Left hindlimb (tissue), 1 donor: ENCODE measurements around the gene PHLDB1.

Source experiments
- DNase-seq: peaks from one replicate; pipeline ENCODE4 v3.0.0-alpha.2; 2018

The PHLDB1 gene

DNA sequence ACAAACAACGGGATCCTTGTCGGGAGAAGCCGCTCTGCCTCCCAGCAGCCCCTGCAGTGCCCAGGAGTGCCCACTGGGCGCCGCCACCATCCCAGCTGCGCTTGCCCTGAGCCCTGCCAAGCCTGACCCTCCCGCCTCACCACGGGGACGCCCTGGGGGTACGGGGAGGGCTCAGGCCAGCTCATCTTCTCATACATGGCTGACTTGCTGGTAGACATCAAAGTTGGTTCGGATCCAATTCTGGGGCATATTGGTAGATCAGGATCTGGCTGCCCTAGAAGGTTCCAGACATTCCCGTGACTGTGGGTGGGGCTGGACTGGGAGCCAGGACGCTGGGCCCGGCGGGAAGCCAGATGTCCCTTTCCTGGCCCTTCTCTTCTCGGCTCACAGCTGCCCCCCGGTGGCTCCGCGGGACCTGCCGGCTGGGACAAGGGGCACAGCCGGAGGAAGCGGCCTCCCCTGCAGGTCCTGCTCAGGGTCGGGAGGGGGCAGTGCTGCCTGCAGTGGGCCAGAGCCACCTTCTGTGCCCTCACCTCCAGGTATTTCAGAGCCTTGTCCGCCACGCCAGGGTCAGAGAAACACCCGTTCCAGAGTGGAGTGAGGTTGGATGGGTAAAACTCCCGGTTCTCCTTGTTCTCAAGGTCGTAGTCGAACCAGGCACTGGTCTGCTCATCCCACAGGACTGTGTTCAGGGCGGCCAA lies 82.6 kb downstream of the PHLDB1 start:
- peak; percentile 94 for DNase-seq

DNA sequence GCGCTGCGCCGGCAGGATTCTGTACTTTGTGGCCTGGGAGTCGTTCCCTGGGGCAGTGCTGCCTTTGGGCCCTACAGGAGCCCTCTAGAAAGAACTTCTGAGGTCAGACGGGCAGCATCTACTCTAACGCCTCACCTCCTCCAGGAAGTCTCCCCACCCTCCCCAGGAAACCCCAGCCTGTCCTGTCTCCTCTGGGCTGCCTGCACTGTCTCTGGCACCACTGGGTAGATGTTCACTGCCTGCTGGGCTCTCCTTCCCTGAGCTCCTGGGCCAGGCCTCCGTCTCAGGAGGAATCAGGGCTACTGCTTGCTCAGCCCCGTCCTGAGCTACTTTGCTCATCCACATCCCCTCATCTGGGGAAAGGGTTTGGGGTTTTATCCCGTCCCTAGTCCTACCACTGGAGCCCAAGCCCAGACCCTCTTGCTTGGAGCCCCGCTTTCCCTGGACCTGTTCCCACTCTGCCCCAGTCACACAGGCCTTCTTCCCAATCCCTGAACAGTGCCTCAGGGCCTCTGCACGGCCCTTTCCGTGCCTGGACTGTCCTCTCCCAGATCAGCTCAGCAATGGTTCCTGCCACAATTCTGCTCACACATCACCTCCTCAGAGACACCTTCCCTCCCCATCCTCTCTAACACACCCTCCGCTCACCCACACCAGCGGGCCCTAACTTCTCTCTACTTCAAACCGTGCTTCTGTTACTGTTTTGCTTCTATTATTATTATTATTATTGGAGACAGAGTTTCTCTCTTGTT lies 83.3 kb downstream of the PHLDB1 start:
- DNase-seq = no peak

DNA sequence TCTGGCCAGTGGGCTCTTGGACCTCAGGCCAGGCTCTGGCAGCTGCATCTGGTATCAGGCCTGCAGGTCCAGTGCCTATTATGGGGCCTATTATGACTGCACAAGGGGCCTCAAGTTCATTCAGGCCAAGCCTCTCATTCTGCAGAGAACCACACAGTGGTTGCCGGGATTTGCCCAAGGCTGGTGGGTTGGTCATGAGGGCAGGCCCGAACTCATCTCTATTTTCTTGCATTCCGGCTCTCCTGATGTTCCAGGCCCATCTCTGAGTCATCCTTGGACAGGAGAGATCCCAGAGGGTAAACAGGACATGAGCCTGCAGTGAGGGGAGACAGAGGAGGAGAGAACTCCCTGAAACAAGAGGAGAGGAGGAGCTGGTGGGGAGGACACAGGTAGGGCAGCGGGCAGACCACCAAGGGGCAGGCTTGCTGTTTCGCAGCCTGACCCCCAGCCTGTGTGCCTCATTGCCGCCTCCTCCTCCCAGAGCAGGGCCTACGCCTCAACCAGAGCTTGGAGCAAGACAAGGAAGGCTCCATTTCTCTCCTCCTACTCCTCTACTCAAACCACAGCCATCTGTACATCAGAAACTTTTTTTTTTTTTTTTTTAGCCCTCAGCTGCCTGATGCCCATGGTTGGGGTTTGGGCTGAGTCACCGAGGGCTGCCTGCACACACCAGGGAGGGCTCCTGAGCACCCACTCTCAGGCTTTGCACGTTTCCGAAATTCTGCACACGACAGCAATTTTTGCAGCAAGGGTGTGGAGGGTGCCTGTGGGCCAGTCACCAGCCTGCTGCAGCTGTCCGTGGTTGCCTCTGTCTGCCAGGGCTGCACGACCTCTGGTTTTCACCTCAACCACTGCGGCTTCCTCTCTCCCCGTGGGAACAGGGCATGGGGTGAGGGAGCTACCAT lies 84.8 kb downstream of the PHLDB1 start:
- no peak for DNase-seq

DNA sequence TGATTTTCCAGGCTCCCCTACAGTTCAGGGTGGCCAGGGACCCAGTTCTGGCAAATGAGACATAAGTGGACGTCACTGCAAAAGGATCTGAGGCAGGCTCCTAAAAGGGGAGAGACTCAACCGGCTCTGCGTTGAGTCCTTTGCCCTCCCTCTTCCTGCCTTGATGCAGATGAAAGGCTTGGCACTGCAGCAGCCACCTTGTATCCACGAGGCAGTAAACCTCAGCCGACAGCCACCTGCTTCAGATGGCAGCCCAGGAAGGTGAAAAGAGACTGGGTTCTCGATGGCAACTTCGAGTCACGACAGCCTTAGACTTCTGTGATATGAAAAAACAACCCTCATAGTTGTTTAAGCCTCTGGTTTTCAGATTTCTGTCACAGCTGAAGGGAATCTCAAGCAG lies 86.8 kb downstream of the PHLDB1 start:
- DNase-seq = no peak

DNA sequence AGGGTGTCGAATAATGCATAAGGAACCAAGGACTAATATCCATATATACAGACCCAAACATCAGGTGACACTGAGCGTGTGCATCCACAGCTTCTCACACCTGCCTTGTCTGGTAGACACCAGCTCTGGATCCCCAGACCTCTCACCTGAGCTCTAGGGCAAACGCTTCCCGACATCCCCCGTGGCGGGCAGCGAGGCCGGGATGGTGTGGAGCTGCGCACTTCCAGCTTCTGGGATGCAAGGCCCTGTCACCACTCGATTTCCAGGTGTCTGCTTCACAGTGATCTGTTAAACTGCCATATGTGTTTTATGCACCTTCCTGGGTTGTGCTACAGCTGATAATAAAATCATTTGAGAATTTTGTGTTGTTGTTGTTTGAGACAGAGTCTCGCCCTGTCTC lies 87.4 kb downstream of the PHLDB1 start:
- no peak for DNase-seq

DNA sequence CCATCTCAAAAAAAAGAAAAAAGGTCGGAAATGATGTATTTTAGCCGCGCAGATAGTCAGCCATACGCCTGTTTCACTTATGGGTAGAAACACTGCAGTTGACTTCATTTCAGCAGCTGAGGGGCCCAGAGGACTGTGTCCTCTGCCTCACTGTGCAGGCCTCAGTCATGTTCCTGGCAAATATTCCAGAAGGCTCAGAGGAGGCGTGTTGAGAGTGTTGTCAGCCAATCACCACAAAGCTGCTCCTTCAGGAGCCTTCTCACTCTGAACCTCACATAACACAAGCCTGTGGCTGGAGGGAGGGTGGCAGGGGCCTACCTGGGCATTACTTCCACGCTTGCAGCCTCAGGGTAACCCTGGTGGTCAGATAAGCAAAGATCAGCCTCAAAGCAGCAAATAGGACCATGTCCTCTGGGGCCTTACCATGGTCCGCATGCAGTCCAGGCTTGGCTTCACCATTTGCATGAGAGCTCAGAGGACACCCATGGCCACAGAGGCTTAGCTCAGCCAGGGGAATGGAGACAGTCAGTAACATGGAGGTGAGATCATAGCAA lies 89.3 kb downstream of the PHLDB1 start:
- DNase-seq = no peak

DNA sequence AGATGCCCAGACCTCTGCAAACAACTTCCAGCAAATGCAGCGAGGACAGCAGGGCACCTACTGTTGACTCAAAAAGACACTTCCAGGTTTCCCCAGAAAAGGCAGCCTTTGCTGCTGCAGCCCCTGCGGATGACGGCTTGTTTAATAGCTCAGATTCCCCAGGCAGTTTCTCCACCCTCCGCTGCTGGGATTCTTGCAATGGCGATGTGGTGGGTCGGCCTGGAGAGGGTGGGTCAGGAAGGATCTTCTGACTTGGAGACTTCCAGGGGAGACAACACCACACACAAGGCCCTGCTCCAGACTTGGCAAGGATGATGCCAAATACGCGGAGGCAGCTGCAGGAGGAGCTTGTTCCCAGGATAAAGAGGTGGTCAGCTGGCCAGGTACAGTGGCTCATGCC lies 89.9 kb downstream of the PHLDB1 start:
- no peak for DNase-seq

DNA sequence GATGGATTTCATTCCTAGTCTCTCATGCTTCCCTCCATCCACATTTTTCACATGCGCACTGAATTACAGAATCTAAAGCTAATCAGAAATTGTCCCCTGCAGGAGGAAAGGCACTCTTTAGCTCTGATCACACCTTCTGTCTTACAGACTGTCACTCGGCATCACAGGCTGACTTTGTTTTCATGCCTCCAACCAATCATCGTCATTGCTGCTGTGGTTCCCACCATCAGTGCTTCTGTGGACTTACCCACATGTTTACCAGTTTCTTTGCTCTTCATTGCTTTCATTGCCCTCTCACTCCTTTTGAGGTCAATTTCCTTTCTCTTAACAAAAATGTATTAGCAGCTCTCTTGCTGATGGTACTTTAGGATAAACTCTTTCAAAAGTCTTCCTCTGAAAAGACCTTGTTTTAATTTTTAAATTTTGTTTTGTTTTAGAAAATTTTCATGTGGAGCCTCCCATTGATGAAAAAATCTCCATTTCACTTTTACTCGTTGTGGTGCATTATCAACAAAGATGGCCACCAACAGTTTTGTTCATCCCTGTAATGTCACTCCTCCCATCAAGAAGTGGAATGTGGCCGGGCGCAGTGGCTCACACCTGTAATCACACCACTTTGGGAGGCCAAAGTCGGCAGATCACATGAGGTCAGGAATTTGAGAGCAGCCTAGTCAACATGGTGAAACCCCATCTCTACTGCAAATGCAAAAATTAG lies 92.2 kb downstream of the PHLDB1 start:
- DNase-seq = no peak

DNA sequence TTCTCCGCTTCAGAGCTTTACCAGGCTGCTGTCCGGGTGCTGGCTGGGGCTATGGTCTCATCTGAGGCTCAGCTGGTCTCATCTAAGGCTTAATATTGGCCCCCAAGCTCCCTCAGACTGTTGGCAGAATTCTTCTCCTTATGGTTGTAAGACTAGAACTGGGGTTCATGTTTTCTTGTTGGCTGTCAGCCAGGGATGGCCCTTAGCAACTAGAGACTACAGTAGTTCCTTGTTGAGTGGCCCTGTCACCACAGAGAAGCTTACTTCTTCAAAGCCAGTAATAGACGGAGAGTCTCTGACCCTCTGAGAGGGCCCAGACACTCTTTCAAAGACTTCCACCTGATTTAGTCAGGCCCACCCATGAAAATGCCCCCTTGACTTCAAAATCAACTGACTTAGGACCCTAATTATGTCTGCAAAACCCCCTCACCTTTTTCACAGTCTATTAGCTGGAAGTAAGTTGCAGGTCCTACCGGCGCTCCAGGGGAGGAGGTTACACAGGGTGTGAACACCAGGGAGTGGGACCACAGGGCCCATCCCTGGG lies 96.2 kb downstream of the PHLDB1 start:
- no peak for DNase-seq

DNA sequence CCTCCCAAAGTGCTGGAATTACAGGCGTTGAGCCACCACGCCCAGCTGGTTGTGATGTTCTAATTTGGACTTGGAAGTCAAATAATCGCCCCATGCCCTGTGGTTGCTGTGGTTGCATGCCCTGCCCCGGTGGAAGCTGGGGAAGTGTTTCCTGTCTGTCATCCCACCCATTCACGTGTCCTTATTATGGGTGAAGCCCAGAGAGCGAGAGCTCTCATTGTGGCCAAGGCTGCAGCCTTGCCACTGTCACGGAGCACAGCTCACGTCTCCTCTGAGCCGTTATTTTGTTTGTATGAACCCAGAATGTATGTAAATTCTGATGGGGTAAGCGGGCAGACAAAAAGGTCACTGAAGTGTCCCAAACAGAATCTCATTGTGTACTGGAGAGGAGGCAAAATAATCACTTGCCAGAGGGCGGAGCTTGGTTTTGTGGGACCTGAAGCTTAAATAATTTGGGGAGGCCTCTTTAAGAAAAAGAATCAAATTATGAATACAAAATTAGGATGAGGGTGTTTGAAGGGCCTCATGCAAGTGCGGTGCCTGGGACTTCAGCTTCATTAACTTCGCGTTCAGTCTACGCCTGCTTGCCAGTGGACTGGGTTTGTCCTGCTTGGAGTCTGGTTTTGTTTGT lies 97.8 kb downstream of the PHLDB1 start:
- DNase-seq = peak; percentile 44

DNA sequence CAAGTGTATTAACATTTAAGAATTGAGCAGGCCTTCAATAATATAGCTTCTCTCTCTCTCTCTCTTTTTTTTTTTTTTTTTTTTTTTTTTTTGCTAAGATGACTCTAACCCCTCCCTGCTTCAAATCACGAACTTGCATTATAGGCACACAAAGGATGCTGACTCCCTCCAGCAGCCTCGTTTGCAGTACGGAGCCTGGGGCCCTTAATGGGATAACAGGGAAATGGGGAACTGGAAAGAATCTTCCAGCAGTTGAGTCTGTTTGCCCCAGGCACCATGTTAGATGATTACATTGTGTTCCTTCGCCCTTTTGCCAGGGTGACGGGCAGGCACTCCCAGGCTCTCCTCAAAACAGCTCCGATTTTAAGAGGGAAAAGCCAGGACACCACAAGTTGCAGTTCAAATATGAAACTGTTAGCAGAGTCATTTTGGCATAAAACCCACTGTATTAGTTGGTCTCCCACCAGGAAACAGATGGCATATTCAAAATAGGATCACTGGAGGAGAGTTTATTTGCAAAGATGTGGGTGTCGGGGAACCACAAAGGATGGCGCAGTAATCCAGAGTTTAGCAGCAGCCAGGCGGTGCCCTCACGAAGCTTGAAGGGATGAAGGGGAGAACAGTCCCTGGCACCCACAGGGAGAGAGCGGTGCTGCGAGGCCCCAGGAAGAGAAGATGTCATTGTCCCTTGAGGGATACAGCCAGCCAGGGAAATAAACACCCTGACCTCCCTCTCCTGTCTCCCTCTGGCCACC lies 98.6 kb downstream of the PHLDB1 start:
- peak; percentile 38 for DNase-seq

DNA sequence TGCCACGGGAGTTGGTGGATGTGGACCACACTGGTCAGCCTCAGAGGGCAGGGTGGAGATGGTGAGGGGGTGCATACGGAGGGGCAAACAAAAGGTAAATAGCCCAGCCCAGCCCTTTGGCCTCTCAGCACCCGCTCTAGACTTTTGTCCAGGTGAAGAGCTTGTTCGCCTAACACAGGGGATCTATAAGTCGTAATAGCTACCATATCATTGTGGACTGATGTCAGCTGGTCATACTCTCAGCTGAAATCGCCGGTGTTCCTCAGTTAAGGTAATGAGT lies 99.1 kb downstream of the PHLDB1 start:
- no peak for DNase-seq
